ENCODE data around the gene BABAM2. TPM values are rescaled to one million over a fixed set of nuclear protein-coding genes. Genes with fewer than 3 reads are reported as not detected.

BABAM2 gene
- total RNA-seq, 1 donor from 2014 or later = 43.5 TPM

DNA sequence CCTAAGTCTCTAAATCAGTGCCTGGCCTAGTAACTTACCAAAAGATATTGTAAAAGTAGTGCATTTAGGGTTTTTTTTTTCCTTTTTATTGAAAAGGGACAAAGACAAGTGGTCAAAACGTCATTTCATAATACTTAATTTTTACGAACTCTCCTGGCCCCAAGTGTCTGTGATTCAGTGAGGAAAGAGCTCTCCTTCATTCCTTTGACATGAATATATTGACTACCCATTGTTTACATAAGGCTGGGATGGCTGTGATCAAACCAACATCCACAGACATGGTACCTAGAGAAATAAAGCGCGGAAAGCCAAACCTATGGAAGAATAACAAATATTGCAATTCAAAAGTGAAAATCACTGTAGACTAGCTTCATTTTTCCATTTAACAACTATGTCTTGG, 198.4 kb downstream of the BABAM2 start:
- Mint-ChIP-seq H3K9me3 (no peaks in the 10 kb centered on the region), H3K4me1 (peaks cover 29% of the 10 kb centered on the region), H3K4me3 (no peak overlapping the region), H3K27me3 (ENCODE audit: low read depth) (no peaks in the 10 kb centered on the region), H3K36me3 (no peaks in the 10 kb centered on the region), H3K27ac (no peak overlapping the region)
- DNase-seq (ENCODE audit: low spot score in 2 of 2, unreplicated experiment in 2 of 2) = no peak
- TF ChIP-seq, protein P1, sequence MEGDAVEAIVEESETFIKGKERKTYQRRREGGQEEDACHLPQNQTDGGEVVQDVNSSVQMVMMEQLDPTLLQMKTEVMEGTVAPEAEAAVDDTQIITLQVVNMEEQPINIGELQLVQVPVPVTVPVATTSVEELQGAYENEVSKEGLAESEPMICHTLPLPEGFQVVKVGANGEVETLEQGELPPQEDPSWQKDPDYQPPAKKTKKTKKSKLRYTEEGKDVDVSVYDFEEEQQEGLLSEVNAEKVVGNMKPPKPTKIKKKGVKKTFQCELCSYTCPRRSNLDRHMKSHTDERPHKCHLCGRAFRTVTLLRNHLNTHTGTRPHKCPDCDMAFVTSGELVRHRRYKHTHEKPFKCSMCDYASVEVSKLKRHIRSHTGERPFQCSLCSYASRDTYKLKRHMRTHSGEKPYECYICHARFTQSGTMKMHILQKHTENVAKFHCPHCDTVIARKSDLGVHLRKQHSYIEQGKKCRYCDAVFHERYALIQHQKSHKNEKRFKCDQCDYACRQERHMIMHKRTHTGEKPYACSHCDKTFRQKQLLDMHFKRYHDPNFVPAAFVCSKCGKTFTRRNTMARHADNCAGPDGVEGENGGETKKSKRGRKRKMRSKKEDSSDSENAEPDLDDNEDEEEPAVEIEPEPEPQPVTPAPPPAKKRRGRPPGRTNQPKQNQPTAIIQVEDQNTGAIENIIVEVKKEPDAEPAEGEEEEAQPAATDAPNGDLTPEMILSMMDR (IDR thresholded peaks at IDR 0.05; ENCODE audit: unreplicated experiment) = no peak

- H3K27me3 Mint-ChIP-seq (ENCODE audit: low read depth) = no peaks in the 10 kb centered on the region
- H3K36me3 Mint-ChIP-seq = no peaks in the 10 kb centered on the region
- TF ChIP-seq, protein P1 (IDR thresholded peaks at IDR 0.05; ENCODE audit: unreplicated experiment) = no peak
- H3K27ac Mint-ChIP-seq = no peak overlapping the region
- H3K4me1 Mint-ChIP-seq = peaks cover 23% of the 10 kb centered on the region
- DNase-seq (ENCODE audit: low spot score in 2 of 2, unreplicated experiment in 2 of 2) = no peak
- no peak overlapping the region for H3K4me3 Mint-ChIP-seq
- H3K9me3 Mint-ChIP-seq = no peaks in the 10 kb centered on the region
Observed at GRCh38 chr2:28089486-28089885, 199.0 kb downstream of the BABAM2 start.

DNA sequence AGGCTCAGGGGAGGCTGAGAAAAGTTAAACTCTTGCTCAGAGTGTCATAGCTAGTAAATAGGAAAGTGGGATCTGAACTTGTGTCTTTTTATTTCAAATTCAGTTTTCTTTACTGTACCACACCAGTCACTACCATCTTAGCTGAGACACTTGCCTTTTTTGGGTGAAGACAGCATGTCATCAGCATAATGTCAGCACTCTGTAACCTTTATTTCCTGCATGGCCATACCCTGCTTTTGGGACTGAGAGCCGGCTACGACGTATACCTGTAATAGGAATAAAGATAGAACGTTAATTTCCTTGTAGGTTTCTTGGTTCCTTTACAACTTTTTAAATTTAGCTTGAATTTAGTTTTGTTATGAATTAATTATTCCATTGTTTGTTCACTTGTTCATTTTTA, 202.8 kb downstream of the BABAM2 start:
- Mint-ChIP-seq H3K27ac (no peak overlapping the region), H3K36me3 (no peaks in the 10 kb centered on the region), H3K4me3 (no peak overlapping the region)

DNA sequence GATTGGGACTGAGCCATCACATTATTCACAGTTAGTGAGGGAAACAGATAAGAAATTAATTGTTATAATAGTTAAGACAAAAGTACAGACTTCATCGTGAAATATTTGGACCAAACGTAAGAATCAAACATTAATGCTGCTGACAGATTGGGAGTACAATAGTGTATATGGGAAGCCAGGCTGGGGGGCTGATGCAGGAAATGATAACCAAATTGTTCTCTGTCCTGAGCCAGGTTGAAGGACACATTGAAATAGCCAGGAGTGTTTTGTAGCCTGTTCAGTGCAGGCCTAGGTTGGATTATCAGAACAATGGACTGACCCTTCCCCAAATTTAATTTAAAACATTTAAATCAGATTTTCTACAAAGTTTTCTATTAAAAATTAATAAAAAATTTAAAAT, 203.2 kb downstream of the BABAM2 start:
- no peak overlapping the region for H3K27ac Mint-ChIP-seq
- no peak for DNase-seq (ENCODE audit: low spot score in 2 of 2, unreplicated experiment in 2 of 2)
- no peaks in the 10 kb centered on the region for H3K9me3 Mint-ChIP-seq
- peaks cover 8% of the 10 kb centered on the region for H3K4me1 Mint-ChIP-seq
- no peak overlapping the region for H3K4me3 Mint-ChIP-seq
- H3K27me3 Mint-ChIP-seq (ENCODE audit: low read depth) = no peaks in the 10 kb centered on the region
- TF ChIP-seq, protein P1 (IDR thresholded peaks at IDR 0.05; ENCODE audit: unreplicated experiment) = no peak
- H3K36me3 Mint-ChIP-seq = no peaks in the 10 kb centered on the region

More for the DNA sequence above, 202.8 kb downstream of the BABAM2 start:
- Mint-ChIP-seq H3K27me3 (ENCODE audit: low read depth) (no peaks in the 10 kb centered on the region), H3K4me1 (peaks cover 8% of the 10 kb centered on the region), H3K9me3 (no peaks in the 10 kb centered on the region)
- no peak for DNase-seq (ENCODE audit: low spot score in 2 of 2, unreplicated experiment in 2 of 2)
- TF ChIP-seq, protein P1 (IDR thresholded peaks at IDR 0.05; ENCODE audit: unreplicated experiment) = no peak

DNA sequence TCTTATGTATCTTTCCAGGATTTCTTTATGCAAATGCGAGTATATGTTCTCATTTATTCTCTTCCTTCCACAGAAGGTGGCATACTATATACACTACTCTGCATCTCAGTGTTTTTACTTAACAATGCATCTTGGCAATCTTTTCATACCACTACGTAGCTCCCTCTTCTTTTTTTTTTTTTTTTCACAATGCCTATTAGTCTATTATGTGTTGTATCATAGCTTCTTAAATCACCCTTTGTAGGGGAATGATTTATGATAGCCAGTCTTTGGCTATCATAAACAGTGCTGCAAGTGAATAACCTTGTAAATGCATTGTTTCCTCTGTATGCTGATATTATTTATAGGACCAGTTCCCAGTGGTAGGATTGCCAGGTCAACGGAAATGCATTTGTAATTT, 204.2 kb downstream of the BABAM2 start:
- DNase-seq (ENCODE audit: low spot score in 2 of 2, unreplicated experiment in 2 of 2) = no peak
- TF ChIP-seq, protein P1 (IDR thresholded peaks at IDR 0.05; ENCODE audit: unreplicated experiment) = no peak
- H3K36me3 Mint-ChIP-seq = no peaks in the 10 kb centered on the region
- H3K27me3 Mint-ChIP-seq (ENCODE audit: low read depth) = no peaks in the 10 kb centered on the region
- H3K4me3 Mint-ChIP-seq = no peak overlapping the region
- no peaks in the 10 kb centered on the region for H3K9me3 Mint-ChIP-seq
- H3K4me1 Mint-ChIP-seq = peaks cover 8% of the 10 kb centered on the region
- no peak overlapping the region for H3K27ac Mint-ChIP-seq

GRCh38 chr2:28095622-28096021, 205.1 kb downstream of the BABAM2 start:
- Mint-ChIP-seq H3K9me3 (no peaks in the 10 kb centered on the region), H3K27ac (no peak overlapping the region), H3K4me3 (no peak overlapping the region), H3K4me1 (peaks cover 8% of the 10 kb centered on the region), H3K36me3 (no peaks in the 10 kb centered on the region), H3K27me3 (ENCODE audit: low read depth) (no peaks in the 10 kb centered on the region)
- TF ChIP-seq, protein P1 (IDR thresholded peaks at IDR 0.05; ENCODE audit: unreplicated experiment) = no peak
- DNase-seq (ENCODE audit: low spot score in 2 of 2, unreplicated experiment in 2 of 2) = no peak

Measured in mesothelial cell of epicardium (in vitro differentiated cells).